Amniotic stem cell (primary cell): Measurements from ENCODE around the gene ABCB1.
"Not testable (repeated sequence)": the region's sequence is repeated elsewhere in the genome, so short reads cannot be mapped to it uniquely, and the experiment has no call there.

Source experiments
- DNase-seq: peaks from one replicate; lab custom pipeline; 2025; lab: John Stamatoyannopoulos, UW

ABCB1 gene

DNA sequence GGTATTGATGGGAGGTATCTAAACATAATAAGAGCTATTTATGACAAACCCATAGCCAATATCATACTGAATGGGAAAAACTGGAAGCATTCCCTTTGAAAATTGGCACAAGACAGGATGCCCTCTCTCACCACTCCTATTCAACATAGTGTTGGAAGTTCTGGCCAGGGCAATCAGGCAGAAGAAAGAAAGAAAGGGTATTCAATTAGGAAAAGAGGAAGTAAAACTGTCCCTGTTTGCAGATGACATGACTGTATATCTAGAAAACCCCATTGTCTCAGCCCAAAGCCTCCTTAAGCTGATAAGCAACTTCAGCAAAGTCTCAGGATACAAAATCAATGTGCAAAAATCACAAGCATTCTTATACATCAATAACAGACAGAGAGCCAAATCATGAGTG, 131.5 kb downstream of the ABCB1 start:
- not testable (repeated sequence) for DNase-seq

DNA sequence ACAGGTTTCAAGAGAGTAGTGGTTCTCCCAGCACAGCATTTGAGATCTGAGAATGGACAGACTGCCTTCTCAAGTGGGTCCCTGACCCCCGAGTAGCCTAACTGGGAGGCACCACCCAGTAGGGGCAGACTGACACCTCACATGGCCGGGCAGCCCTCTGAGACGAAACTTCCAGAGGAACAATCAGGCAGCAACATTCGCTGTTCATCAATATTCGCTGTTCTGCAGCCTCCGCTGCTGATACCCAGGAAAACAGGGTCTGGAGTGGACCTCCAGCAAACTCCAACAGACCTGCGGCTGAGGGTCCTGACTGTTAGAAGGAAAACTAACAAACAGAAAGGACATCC, 135.2 kb downstream of the ABCB1 start:
- DNase-seq, result not testable (repeated sequence)

DNA sequence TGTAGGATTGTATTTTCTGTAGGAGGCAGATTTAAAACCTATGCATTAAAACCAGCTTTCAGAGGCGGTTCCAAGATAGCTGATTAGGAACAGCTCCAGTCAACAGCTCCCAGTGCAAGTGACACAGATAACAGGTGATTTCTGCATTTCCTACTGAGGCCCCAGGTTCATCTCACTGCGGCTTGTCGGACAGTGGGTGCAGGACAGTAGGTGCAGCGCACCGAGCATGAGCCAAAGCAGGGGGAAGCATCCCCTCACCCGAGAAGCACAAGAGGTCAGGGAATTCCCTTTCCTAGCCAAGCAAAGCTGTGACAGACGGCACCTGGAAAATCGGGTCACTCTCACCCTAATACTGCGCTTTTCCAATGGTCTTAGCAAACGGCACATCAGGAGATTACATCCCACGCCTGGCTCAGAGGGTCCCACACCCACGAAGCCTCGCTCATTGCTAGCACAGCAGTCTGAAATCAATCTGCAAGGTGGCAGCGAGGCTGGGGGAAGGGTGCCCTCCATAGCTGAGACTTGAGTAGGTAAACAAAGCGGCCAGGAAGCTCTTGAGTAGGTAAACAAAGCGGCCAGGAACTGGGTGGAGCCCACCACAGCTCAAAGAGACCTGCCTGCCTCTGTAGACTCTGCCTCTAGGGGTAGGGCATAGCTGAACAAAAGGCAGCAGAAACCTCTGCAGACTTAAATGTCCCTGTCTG, 135.7 kb downstream of the ABCB1 start:
- DNase-seq, result not testable (repeated sequence)

DNA sequence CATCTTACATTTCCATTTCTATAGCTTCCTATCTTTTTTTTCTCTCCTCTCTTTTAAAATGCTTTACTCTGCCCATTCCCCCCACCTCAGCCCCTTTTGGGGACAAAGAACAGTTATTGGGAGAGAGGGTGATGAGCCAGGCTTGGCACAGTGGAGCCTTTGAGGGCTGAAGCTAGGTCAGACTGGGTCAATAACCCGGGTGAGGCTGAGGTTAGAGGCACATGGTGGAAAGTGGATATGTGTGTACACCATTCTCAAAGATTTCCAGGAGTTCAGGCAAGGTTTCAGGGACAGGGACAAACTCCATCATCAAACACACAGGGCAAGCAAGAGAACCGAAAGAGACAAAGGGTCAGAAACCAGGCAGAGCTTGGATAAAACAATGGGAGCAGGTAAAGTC, 136.7 kb downstream of the ABCB1 start:
- no peak for DNase-seq

DNA sequence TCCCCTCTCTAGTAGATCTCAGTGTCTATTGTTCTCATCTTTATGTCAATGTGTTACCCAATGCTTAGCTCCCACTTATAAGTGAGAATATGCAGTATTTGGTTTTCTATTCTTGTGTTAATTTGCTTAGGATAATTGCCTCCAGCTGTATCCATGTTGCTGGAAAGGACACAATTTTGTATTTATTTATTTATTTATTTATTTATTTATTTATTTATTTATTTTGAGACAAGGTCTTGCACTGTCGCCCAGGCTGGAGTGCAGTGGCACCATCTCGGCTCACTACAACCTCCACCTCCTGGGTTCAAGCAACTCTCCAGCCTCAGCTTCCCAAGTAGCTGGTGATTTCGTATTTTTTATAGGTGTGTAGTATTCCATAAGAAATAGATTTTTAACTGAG, 140.2 kb downstream of the ABCB1 start:
- DNase-seq, result not testable (repeated sequence)

DNA sequence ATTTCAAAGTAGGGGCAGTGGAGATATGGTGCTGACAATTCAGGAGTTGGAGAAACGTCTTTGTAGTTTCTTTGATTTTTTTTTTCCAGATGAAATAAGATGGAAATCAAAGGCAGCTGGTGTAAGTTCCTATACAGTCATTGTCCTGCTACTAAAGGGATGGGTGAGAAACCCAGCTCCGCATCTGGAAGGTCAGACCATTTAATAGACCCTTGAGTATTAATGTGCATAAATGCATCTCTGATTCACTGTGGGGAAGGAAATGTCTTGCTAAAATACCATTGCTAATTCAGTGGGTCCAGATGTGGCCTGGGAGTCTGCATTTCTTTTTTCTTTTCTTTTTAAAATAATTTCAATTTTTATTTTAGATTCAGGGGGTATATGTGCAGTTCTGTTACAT, 140.7 kb downstream of the ABCB1 start:
- DNase-seq, result no peak

DNA sequence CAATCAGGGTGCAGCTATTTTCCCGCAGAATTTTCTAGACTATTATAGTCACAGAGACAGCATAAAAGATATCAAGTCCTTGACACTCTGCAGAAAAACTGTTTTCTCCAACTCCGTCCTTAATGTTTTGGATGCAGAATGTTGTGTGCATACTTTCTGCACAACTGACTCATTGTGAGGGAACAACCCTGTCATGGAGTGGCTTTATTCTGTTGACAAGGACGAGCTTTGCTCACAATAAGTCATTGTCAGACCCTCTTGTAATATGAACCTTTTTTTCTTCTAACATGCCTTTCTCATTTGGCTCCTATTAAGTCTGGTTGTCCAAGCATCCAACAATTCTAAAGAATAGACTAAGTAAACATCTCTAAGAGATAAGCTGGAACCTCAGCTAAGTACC, 142.5 kb downstream of the ABCB1 start:
- DNase-seq, result no peak

DNA sequence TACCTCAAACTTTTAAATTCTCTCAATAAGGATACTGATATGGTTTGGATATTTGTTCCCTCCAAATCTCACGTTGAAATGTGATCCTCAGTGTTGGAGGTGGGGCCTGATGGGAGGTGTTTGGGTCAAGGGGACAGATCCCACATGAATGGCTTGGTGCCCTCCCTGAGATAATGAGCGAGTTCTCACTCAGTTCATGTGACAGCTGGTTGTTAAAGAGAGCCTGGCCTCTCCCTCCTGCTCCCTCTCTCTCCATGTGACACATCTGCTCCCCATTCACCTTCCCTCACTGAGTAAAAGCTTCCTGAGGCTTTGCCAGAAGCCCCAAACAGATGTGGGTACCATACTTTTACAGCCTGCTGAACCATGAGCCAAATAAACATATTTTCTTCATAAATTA, 144.4 kb downstream of the ABCB1 start:
- DNase-seq, result no peak
